Measurements from ENCODE around the gene CD300LG.

CD300LG gene

DNA sequence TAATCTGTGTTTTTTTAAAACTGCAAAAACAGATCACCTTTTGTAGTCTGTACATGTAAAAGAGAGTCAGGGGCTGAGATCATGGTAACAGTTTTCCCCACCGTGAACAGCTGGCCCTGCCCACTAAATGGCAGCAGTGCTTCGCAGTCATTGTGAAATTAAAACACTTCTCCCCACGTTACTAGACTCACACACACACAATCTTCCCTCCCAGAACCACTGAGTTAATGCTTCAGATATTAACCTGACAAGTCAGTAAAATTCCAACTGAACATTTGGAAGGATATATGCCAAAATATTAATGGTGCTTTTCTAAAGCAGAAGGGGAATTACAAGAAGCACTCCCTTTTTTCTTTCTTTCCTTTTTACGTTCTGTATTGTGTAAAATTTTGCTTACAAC, 1.2 kb upstream of the CD300LG start:
- Histone ChIP-seq H2BK5ac (ENCODE audit: low read length) (no peak overlapping the region), H3K9ac (ENCODE audit: low read depth, low read length, poor library complexity) (no peak overlapping the region), H2BK120ac (ENCODE audit: low read depth, low read length) (no peak overlapping the region), H3K27me3 (ENCODE audit: control insufficient read depth in 3 of 3, insufficient read depth in 3 of 3, low read depth in 1 of 3, low read length in 3 of 3) (peaks cover 0 to 11% (median 3%) of the 10 kb centered on the region in 3 experiments), H3K27ac (replicated peaks; ENCODE audit: low read length) (no peak overlapping the region), H4K8ac (ENCODE audit: low read depth, low read length) (no peak overlapping the region), H4K91ac (ENCODE audit: low read depth, low read length, poor library complexity) (no peak overlapping the region), H2BK12ac (ENCODE audit: low read length) (no peak overlapping the region), H2AK5ac (ENCODE audit: low read depth, low read length) (no peak overlapping the region), H3K14ac (ENCODE audit: low read length) (no peak overlapping the region), H3K79me1 (ENCODE audit: low read depth, low read length) (no peaks in the 10 kb centered on the region), H3K36me3 (replicated peaks in 1 of 2; ENCODE audit: control insufficient read depth in 2 of 2, insufficient read depth in 2 of 2, low read length in 2 of 2) (no peaks in the 10 kb centered on the region), H3K4me1 (ENCODE audit: control insufficient read depth in 2 of 2, insufficient read depth in 1 of 2, low read depth in 1 of 2, low read length in 2 of 2) (peaks cover 3 to 6% of the 10 kb centered on the region in 2 donors), H3K23ac (ENCODE audit: low read depth, low read length, poor library complexity) (no peak overlapping the region), H3K9me3 (replicated peaks in 1 of 2; ENCODE audit: control insufficient read depth in 2 of 2, insufficient read depth in 1 of 2, low read depth in 1 of 2, low read length in 2 of 2) (no peaks in the 10 kb centered on the region), H3K18ac (ENCODE audit: low read length) (no peak overlapping the region), H3K4me3 (ENCODE audit: low read length in 2 of 2) (no peak overlapping the region), H3K4me2 (ENCODE audit: insufficient read depth, low read length, poor library complexity, severe bottlenecking) (no peak overlapping the region), H2BK15ac (ENCODE audit: low read length) (no peak overlapping the region), H3K4ac (ENCODE audit: low read length) (no peak overlapping the region), H2AFZ (ENCODE audit: low read length) (peak overlapping the region; percentile 68)
- no peak for DNase-seq (ENCODE audit: low spot score)
- WGBS, 2 donors (ENCODE audit: extremely low coverage in 2 of 2, insufficient read length in 2 of 2, insufficient replicate concordance in 1 of 2) = no CpG with 5 or more reads among the region's 4 CpGs

DNA sequence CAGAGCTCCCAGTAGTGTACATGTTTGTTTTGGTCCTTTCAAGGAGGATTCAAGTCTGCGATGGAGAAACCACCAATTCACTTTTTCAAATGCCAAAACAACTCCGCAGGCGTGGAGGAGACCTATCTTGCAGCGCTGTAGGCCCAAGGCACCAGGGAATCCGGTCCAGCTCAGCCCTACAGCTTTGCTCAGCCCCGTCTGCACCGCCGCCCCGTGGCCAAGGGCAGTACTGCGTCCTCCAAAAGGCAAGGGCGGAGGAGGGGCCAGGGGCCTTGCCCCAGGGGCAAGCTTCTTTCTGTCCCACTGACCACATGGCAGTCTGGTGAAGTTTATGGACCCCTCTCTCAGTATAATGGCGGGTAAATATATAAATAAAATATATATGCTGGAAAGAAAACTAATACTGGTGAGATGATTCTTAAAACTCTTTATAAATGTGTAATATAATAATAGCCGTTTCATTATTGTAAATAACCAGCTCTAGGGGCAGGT, 709 bp upstream of the CD300LG start:
- H3K23ac ChIP-seq (ENCODE audit: low read depth, low read length, poor library complexity) = no peak overlapping the region
- peak; percentile 64 for DNase-seq (ENCODE audit: low spot score)
- H4K91ac ChIP-seq (ENCODE audit: low read depth, low read length, poor library complexity) = no peak overlapping the region
- H3K14ac ChIP-seq (ENCODE audit: low read length) = no peak overlapping the region
- H3K18ac ChIP-seq (ENCODE audit: low read length) = no peak overlapping the region
- no peak overlapping the region for H2AK5ac ChIP-seq (ENCODE audit: low read depth, low read length)
- H3K4me3 ChIP-seq (ENCODE audit: low read length in 2 of 2) = no peak overlapping the region
- H4K8ac ChIP-seq (ENCODE audit: low read depth, low read length) = no peak overlapping the region
- peaks cover 3 to 6% of the 10 kb centered on the region in 2 donors for H3K4me1 ChIP-seq (ENCODE audit: control insufficient read depth in 2 of 2, insufficient read depth in 1 of 2, low read depth in 1 of 2, low read length in 2 of 2)
- no peak overlapping the region for H3K27ac ChIP-seq (replicated peaks; ENCODE audit: low read length)
- H3K4ac ChIP-seq (ENCODE audit: low read length) = no peak overlapping the region
- H2AFZ ChIP-seq (ENCODE audit: low read length) = peak overlapping the region; percentile 68
- H3K27me3 ChIP-seq (ENCODE audit: control insufficient read depth in 3 of 3, insufficient read depth in 3 of 3, low read depth in 1 of 3, low read length in 3 of 3) = peaks cover 0 to 11% (median 3%) of the 10 kb centered on the region in 3 experiments
- no peak overlapping the region for H2BK120ac ChIP-seq (ENCODE audit: low read depth, low read length)
- no peak overlapping the region for H3K4me2 ChIP-seq (ENCODE audit: insufficient read depth, low read length, poor library complexity, severe bottlenecking)
- H3K9me3 ChIP-seq (replicated peaks in 1 of 2; ENCODE audit: control insufficient read depth in 2 of 2, insufficient read depth in 1 of 2, low read depth in 1 of 2, low read length in 2 of 2) = no peaks in the 10 kb centered on the region
- no peak overlapping the region for H2BK15ac ChIP-seq (ENCODE audit: low read length)
- no peak overlapping the region for H2BK5ac ChIP-seq (ENCODE audit: low read length)
- no peak overlapping the region for H3K9ac ChIP-seq (ENCODE audit: low read depth, low read length, poor library complexity)
- H3K36me3 ChIP-seq (replicated peaks in 1 of 2; ENCODE audit: control insufficient read depth in 2 of 2, insufficient read depth in 2 of 2, low read length in 2 of 2) = no peaks in the 10 kb centered on the region
- H3K79me1 ChIP-seq (ENCODE audit: low read depth, low read length) = no peaks in the 10 kb centered on the region
- H2BK12ac ChIP-seq (ENCODE audit: low read length) = no peak overlapping the region
- WGBS, 2 donors (ENCODE audit: extremely low coverage in 2 of 2, insufficient read length in 2 of 2, insufficient replicate concordance in 1 of 2) = no CpG with 5 or more reads among the region's 13 CpGs

DNA sequence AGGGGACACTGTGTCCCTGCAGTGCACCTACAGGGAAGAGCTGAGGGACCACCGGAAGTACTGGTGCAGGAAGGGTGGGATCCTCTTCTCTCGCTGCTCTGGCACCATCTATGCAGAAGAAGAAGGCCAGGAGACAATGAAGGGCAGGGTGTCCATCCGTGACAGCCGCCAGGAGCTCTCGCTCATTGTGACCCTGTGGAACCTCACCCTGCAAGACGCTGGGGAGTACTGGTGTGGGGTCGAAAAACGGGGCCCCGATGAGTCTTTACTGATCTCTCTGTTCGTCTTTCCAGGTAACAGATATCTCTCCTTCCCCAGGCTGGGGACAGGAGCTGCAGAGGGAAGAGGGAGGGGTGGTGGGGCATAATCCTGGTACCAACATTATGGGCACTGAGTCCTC, 1.6 kb downstream of the CD300LG start:
- H3K23ac ChIP-seq (ENCODE audit: low read depth, low read length, poor library complexity) = peak overlapping the region; percentile 28
- no peaks in the 10 kb centered on the region for H3K36me3 ChIP-seq (replicated peaks in 1 of 2; ENCODE audit: control insufficient read depth in 2 of 2, insufficient read depth in 2 of 2, low read length in 2 of 2)
- H4K8ac ChIP-seq (ENCODE audit: low read depth, low read length) = no peak overlapping the region
- no CpG with 5 or more reads among the region's 10 CpGs for WGBS, 2 donors (ENCODE audit: extremely low coverage in 2 of 2, insufficient read length in 2 of 2, insufficient replicate concordance in 1 of 2)
- H3K4ac ChIP-seq (ENCODE audit: low read length) = no peak overlapping the region
- H3K4me1 ChIP-seq (ENCODE audit: control insufficient read depth in 2 of 2, insufficient read depth in 1 of 2, low read depth in 1 of 2, low read length in 2 of 2) = peaks cover 3 to 6% of the 10 kb centered on the region in 2 donors
- H3K27ac ChIP-seq (replicated peaks; ENCODE audit: low read length) = no peak overlapping the region
- H2AK5ac ChIP-seq (ENCODE audit: low read depth, low read length) = no peak overlapping the region
- no peak overlapping the region for H2BK120ac ChIP-seq (ENCODE audit: low read depth, low read length)
- no peak overlapping the region for H3K4me3 ChIP-seq (ENCODE audit: low read length in 2 of 2)
- H3K9ac ChIP-seq (ENCODE audit: low read depth, low read length, poor library complexity) = peak overlapping the region; percentile 61
- no peaks in the 10 kb centered on the region for H3K9me3 ChIP-seq (replicated peaks in 1 of 2; ENCODE audit: control insufficient read depth in 2 of 2, insufficient read depth in 1 of 2, low read depth in 1 of 2, low read length in 2 of 2)
- peaks cover 0 to 22% (median 3%) of the 10 kb centered on the region in 3 experiments for H3K27me3 ChIP-seq (ENCODE audit: control insufficient read depth in 3 of 3, insufficient read depth in 3 of 3, low read depth in 1 of 3, low read length in 3 of 3)
- no peak overlapping the region for H2BK5ac ChIP-seq (ENCODE audit: low read length)
- no peak overlapping the region for H4K91ac ChIP-seq (ENCODE audit: low read depth, low read length, poor library complexity)
- H2AFZ ChIP-seq (ENCODE audit: low read length) = no peak overlapping the region
- H3K18ac ChIP-seq (ENCODE audit: low read length) = no peak overlapping the region
- H2BK15ac ChIP-seq (ENCODE audit: low read length) = no peak overlapping the region
- no peak overlapping the region for H3K14ac ChIP-seq (ENCODE audit: low read length)
- no peak overlapping the region for H3K4me2 ChIP-seq (ENCODE audit: insufficient read depth, low read length, poor library complexity, severe bottlenecking)
- no peak overlapping the region for H2BK12ac ChIP-seq (ENCODE audit: low read length)
- H3K79me1 ChIP-seq (ENCODE audit: low read depth, low read length) = no peaks in the 10 kb centered on the region
- no peak for DNase-seq (ENCODE audit: low spot score)

DNA sequence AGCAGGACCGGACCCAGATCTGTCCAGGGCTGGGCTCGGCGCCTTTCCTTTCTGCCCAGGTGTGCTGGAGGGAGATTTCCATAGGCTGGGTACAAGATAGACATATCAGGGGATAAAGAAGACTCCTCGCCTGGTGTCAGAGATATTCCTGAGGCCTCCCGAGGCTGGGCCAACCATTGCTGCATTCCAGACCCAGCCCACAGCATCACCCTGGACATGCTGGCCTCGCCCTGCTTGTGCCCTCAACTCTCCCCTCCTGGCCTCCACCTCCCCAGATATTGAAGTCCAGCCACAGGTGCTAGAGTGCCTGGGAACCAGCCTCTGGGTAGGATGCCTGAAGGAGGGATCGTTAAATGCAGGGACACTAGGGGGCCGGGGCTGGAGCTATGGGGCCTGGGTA, 2.1 kb downstream of the CD300LG start:
- H3K23ac ChIP-seq (ENCODE audit: low read depth, low read length, poor library complexity) = peak overlapping the region; percentile 28
- no peaks in the 10 kb centered on the region for H3K9me3 ChIP-seq (replicated peaks in 1 of 2; ENCODE audit: control insufficient read depth in 2 of 2, insufficient read depth in 1 of 2, low read depth in 1 of 2, low read length in 2 of 2)
- peaks cover 3 to 6% of the 10 kb centered on the region in 2 donors for H3K4me1 ChIP-seq (ENCODE audit: control insufficient read depth in 2 of 2, insufficient read depth in 1 of 2, low read depth in 1 of 2, low read length in 2 of 2)
- H3K36me3 ChIP-seq (replicated peaks in 1 of 2; ENCODE audit: control insufficient read depth in 2 of 2, insufficient read depth in 2 of 2, low read length in 2 of 2) = no peaks in the 10 kb centered on the region
- H3K18ac ChIP-seq (ENCODE audit: low read length) = peak overlapping the region; percentile 13
- DNase-seq (ENCODE audit: low spot score) = no peak
- no peak overlapping the region for H4K8ac ChIP-seq (ENCODE audit: low read depth, low read length)
- H2BK15ac ChIP-seq (ENCODE audit: low read length) = no peak overlapping the region
- no peak overlapping the region for H2AK5ac ChIP-seq (ENCODE audit: low read depth, low read length)
- H3K9ac ChIP-seq (ENCODE audit: low read depth, low read length, poor library complexity) = peak overlapping the region; percentile 61
- no peak overlapping the region for H3K27ac ChIP-seq (replicated peaks; ENCODE audit: low read length)
- H2BK12ac ChIP-seq (ENCODE audit: low read length) = no peak overlapping the region
- WGBS, 2 donors (ENCODE audit: extremely low coverage in 2 of 2, insufficient read length in 2 of 2, insufficient replicate concordance in 1 of 2) = no CpG with 5 or more reads among the region's 8 CpGs
- no peaks in the 10 kb centered on the region for H3K79me1 ChIP-seq (ENCODE audit: low read depth, low read length)
- H2AFZ ChIP-seq (ENCODE audit: low read length) = no peak overlapping the region
- no peak overlapping the region for H3K4me2 ChIP-seq (ENCODE audit: insufficient read depth, low read length, poor library complexity, severe bottlenecking)
- peaks cover 0 to 27% (median 3%) of the 10 kb centered on the region in 3 experiments for H3K27me3 ChIP-seq (ENCODE audit: control insufficient read depth in 3 of 3, insufficient read depth in 3 of 3, low read depth in 1 of 3, low read length in 3 of 3)
- H2BK120ac ChIP-seq (ENCODE audit: low read depth, low read length) = no peak overlapping the region
- peak overlapping the region; percentile 31 for H3K14ac ChIP-seq (ENCODE audit: low read length)
- H2BK5ac ChIP-seq (ENCODE audit: low read length) = no peak overlapping the region
- no peak overlapping the region for H4K91ac ChIP-seq (ENCODE audit: low read depth, low read length, poor library complexity)
- H3K4ac ChIP-seq (ENCODE audit: low read length) = no peak overlapping the region
- H3K4me3 ChIP-seq (ENCODE audit: low read length in 2 of 2) = no peak overlapping the region
